ENCODE data around the gene MNAT1.

The MNAT1 gene

DNA sequence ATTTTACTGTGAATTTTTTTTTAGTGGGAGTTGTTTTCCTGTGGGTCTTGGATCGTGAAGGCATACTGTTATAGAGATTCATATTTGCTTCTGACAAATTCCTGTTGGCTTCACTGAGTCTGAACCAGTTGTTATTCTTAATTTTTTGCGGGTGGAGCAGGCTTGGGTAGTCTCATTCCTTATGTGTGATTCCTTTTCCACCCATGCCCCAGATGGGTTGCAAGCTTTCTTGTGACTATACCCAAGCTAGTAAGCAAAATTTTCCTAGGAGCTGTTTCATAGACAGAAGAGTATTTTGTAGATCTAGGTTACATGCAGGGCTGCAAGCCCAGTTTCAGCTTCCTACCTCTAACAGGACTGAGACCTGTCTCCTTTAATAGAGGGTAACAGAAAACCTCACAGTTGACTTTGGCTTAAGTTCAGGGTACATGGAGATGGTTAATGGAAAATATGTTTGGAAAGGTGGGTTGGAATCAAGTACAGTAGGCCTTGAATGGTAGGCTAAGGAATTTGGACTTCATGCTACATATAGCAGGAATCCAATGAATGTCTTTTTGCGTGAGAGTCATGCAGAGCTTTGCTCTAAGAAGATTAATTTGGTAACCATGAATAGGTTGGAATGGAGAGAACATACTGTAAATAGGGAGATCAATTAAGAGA lies 217.3 kb downstream of the MNAT1 start:
- Histone ChIP-seq H3K4me3 (ENCODE audit: low read depth, low read length) (no peak overlapping the region), H3K36me3 (ENCODE audit: control insufficient read depth, insufficient read depth, low read length) (no peaks in the 10 kb centered on the region), H3K27me3 (ENCODE audit: control insufficient read depth, insufficient read depth, low read length) (no peaks in the 10 kb centered on the region), H3K4me1 (ENCODE audit: control insufficient read depth, insufficient read depth, low read length) (no peaks in the 10 kb centered on the region), H3K9me3 (ENCODE audit: control insufficient read depth, insufficient read depth, low read length) (no peaks in the 10 kb centered on the region), H3K9ac (ENCODE audit: low read depth, low read length) (no peak overlapping the region)

GRCh38 chr14:60956202-60956601 lies 221.6 kb downstream of the MNAT1 start:
- H3K9ac ChIP-seq (ENCODE audit: low read depth, low read length), result no peak overlapping the region
- H3K4me1 ChIP-seq (ENCODE audit: control insufficient read depth, insufficient read depth, low read length), result no peaks in the 10 kb centered on the region
- H3K4me3 ChIP-seq (ENCODE audit: low read depth, low read length), result no peak overlapping the region
- no peaks in the 10 kb centered on the region for H3K27me3 ChIP-seq (ENCODE audit: control insufficient read depth, insufficient read depth, low read length)
- no peaks in the 10 kb centered on the region for H3K36me3 ChIP-seq (ENCODE audit: control insufficient read depth, insufficient read depth, low read length)
- peaks cover 4% of the 10 kb centered on the region for H3K9me3 ChIP-seq (ENCODE audit: control insufficient read depth, insufficient read depth, low read length)

GRCh38 chr14:60956632-60957031 lies 222.1 kb downstream of the MNAT1 start:
- no peaks in the 10 kb centered on the region for H3K36me3 ChIP-seq (ENCODE audit: control insufficient read depth, insufficient read depth, low read length)
- H3K9ac ChIP-seq (ENCODE audit: low read depth, low read length), result no peak overlapping the region
- H3K4me1 ChIP-seq (ENCODE audit: control insufficient read depth, insufficient read depth, low read length), result no peaks in the 10 kb centered on the region
- H3K27me3 ChIP-seq (ENCODE audit: control insufficient read depth, insufficient read depth, low read length), result no peaks in the 10 kb centered on the region
- peaks cover 4% of the 10 kb centered on the region for H3K9me3 ChIP-seq (ENCODE audit: control insufficient read depth, insufficient read depth, low read length)
- H3K4me3 ChIP-seq (ENCODE audit: low read depth, low read length), result no peak overlapping the region

- no peaks in the 10 kb centered on the region for H3K27me3 ChIP-seq (ENCODE audit: control insufficient read depth, insufficient read depth, low read length)
- no peaks in the 10 kb centered on the region for H3K4me1 ChIP-seq (ENCODE audit: control insufficient read depth, insufficient read depth, low read length)
- H3K9me3 ChIP-seq (ENCODE audit: control insufficient read depth, insufficient read depth, low read length), result peaks cover 4% of the 10 kb centered on the region
- no peaks in the 10 kb centered on the region for H3K36me3 ChIP-seq (ENCODE audit: control insufficient read depth, insufficient read depth, low read length)
- no peak overlapping the region for H3K4me3 ChIP-seq (ENCODE audit: low read depth, low read length)
- H3K9ac ChIP-seq (ENCODE audit: low read depth, low read length), result no peak overlapping the region
Measured at GRCh38 chr14:60958146-60958545, 223.6 kb downstream of the MNAT1 start.

DNA sequence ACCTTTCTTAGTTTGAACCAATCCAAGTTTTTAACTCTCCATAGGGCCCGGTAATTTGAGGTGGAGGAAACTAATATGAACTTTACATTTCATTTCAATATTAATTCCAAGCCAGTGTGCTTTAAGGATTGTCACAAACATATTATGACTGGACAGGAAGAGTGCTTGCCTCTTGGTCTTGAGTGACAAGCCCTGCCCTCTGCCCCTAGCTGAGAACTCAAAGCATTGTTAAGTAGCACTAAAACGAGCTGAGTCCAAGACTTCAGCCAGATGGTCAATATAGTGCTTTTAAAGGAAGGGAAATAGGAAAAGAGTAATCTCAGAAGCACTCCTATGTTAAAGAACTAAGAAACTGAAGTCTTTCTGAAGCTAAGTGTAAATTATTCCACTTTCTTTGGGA lies 229.2 kb downstream of the MNAT1 start:
- no peaks in the 10 kb centered on the region for H3K4me1 ChIP-seq (ENCODE audit: control insufficient read depth, insufficient read depth, low read length)
- H3K36me3 ChIP-seq (ENCODE audit: control insufficient read depth, insufficient read depth, low read length), result no peaks in the 10 kb centered on the region
- H3K9me3 ChIP-seq (ENCODE audit: control insufficient read depth, insufficient read depth, low read length), result no peaks in the 10 kb centered on the region
- no peak overlapping the region for H3K9ac ChIP-seq (ENCODE audit: low read depth, low read length)
- H3K4me3 ChIP-seq (ENCODE audit: low read depth, low read length), result no peak overlapping the region
- no peaks in the 10 kb centered on the region for H3K27me3 ChIP-seq (ENCODE audit: control insufficient read depth, insufficient read depth, low read length)

GRCh38 chr14:60964904-60965303 lies 230.3 kb downstream of the MNAT1 start:
- Histone ChIP-seq H3K27me3 (ENCODE audit: control insufficient read depth, insufficient read depth, low read length) (no peaks in the 10 kb centered on the region), H3K36me3 (ENCODE audit: control insufficient read depth, insufficient read depth, low read length) (no peaks in the 10 kb centered on the region), H3K4me1 (ENCODE audit: control insufficient read depth, insufficient read depth, low read length) (no peaks in the 10 kb centered on the region), H3K4me3 (ENCODE audit: low read depth, low read length) (no peak overlapping the region), H3K9ac (ENCODE audit: low read depth, low read length) (no peak overlapping the region), H3K9me3 (ENCODE audit: control insufficient read depth, insufficient read depth, low read length) (no peaks in the 10 kb centered on the region)

DNA sequence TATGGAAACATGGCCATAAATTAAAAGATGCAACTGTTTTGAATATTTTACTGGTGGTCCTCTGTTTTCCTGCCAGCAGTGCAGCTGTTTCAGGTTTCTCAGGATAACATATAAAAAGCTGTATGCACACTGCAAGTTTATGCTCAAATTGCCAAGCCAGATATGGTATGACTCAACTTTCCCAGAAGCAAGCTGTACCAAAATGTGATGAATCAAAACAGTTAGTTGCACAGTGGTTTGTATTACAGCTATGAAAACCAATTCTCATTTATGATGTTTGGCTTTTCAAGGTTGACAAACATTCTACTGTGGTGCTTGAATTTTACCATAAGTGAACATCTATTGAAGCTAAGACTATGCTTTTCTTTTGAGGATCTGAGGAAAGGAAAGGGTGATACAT lies 230.8 kb downstream of the MNAT1 start:
- no peak overlapping the region for H3K4me3 ChIP-seq (ENCODE audit: low read depth, low read length)
- no peak overlapping the region for H3K9ac ChIP-seq (ENCODE audit: low read depth, low read length)
- H3K9me3 ChIP-seq (ENCODE audit: control insufficient read depth, insufficient read depth, low read length), result no peaks in the 10 kb centered on the region
- H3K4me1 ChIP-seq (ENCODE audit: control insufficient read depth, insufficient read depth, low read length), result no peaks in the 10 kb centered on the region
- H3K27me3 ChIP-seq (ENCODE audit: control insufficient read depth, insufficient read depth, low read length), result no peaks in the 10 kb centered on the region
- no peaks in the 10 kb centered on the region for H3K36me3 ChIP-seq (ENCODE audit: control insufficient read depth, insufficient read depth, low read length)

DNA sequence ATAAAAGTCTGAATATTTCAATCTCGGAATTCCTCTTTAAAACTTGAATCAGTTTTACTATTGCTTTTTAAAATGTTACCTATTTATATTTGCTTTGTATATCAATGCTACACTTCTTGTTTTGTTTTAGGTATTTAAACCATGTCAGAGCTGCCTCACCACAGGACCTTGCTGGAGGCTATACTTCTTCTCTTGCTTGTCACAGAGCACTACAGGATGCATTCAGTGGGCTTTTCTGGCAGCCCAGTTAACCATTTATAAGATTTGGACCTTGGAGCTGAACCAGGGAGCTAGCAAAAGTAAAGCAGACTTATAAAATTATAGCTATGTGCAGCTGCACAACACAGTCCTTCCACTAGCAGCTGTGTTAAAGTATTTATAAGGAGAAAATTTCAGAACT lies 233.5 kb downstream of the MNAT1 start:
- Histone ChIP-seq H3K36me3 (ENCODE audit: control insufficient read depth, insufficient read depth, low read length) (no peaks in the 10 kb centered on the region), H3K4me1 (ENCODE audit: control insufficient read depth, insufficient read depth, low read length) (no peaks in the 10 kb centered on the region), H3K9ac (ENCODE audit: low read depth, low read length) (no peak overlapping the region), H3K4me3 (ENCODE audit: low read depth, low read length) (no peak overlapping the region), H3K27me3 (ENCODE audit: control insufficient read depth, insufficient read depth, low read length) (no peaks in the 10 kb centered on the region), H3K9me3 (ENCODE audit: control insufficient read depth, insufficient read depth, low read length) (no peaks in the 10 kb centered on the region)

DNA sequence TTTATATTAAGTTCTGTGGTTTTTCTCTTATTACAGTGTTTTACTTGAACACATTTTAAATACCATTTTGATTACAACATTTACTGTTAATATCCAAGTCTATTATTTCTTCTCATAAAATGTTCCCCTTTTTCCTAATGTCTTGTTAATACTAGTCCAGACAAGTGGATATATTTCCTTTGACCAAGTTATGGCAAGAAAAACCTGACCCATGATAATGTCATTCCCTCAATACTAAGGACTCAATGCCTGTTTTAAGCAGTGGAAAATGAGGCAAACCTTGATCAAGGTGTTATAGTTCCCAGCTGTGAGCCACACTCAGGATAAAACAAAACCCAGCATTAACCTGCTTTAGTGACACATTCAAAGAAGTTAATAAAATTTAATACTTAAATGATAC lies 234.1 kb downstream of the MNAT1 start:
- Histone ChIP-seq H3K9ac (ENCODE audit: low read depth, low read length) (no peak overlapping the region), H3K9me3 (ENCODE audit: control insufficient read depth, insufficient read depth, low read length) (no peaks in the 10 kb centered on the region), H3K27me3 (ENCODE audit: control insufficient read depth, insufficient read depth, low read length) (no peaks in the 10 kb centered on the region), H3K4me3 (ENCODE audit: low read depth, low read length) (no peak overlapping the region), H3K36me3 (ENCODE audit: control insufficient read depth, insufficient read depth, low read length) (no peaks in the 10 kb centered on the region), H3K4me1 (ENCODE audit: control insufficient read depth, insufficient read depth, low read length) (no peaks in the 10 kb centered on the region)

DNA sequence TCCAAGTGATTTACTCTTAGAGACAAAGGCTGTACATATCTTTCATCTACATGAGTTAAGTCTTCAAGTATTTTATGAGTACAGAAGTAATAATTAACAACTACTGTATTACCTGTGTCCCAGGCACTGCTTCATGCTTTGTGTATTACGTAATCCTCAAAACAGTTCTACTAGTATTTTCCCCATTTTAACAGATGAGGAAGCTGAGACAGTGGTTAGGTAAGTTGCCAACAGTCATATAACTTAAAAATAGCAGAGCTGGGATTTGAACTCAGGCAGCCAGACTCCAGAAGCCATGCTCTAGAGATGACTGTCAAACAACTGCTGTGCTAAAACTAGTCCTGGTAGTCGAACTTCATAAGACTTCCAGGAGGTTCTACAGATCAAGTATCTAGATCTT lies 235.6 kb downstream of the MNAT1 start:
- Histone ChIP-seq H3K27me3 (ENCODE audit: control insufficient read depth, insufficient read depth, low read length) (no peaks in the 10 kb centered on the region), H3K9me3 (ENCODE audit: control insufficient read depth, insufficient read depth, low read length) (no peaks in the 10 kb centered on the region), H3K9ac (ENCODE audit: low read depth, low read length) (no peak overlapping the region), H3K36me3 (ENCODE audit: control insufficient read depth, insufficient read depth, low read length) (no peaks in the 10 kb centered on the region), H3K4me1 (ENCODE audit: control insufficient read depth, insufficient read depth, low read length) (no peaks in the 10 kb centered on the region), H3K4me3 (ENCODE audit: low read depth, low read length) (no peak overlapping the region)

GRCh38 chr14:60971271-60971670 lies 236.7 kb downstream of the MNAT1 start:
- H3K4me3 ChIP-seq (ENCODE audit: low read depth, low read length), result no peak overlapping the region
- no peaks in the 10 kb centered on the region for H3K27me3 ChIP-seq (ENCODE audit: control insufficient read depth, insufficient read depth, low read length)
- H3K4me1 ChIP-seq (ENCODE audit: control insufficient read depth, insufficient read depth, low read length), result no peaks in the 10 kb centered on the region
- no peaks in the 10 kb centered on the region for H3K36me3 ChIP-seq (ENCODE audit: control insufficient read depth, insufficient read depth, low read length)
- H3K9me3 ChIP-seq (ENCODE audit: control insufficient read depth, insufficient read depth, low read length), result no peaks in the 10 kb centered on the region
- no peak overlapping the region for H3K9ac ChIP-seq (ENCODE audit: low read depth, low read length)

GRCh38 chr14:60972295-60972694 lies 237.7 kb downstream of the MNAT1 start:
- Histone ChIP-seq H3K27me3 (ENCODE audit: control insufficient read depth, insufficient read depth, low read length) (no peaks in the 10 kb centered on the region), H3K9me3 (ENCODE audit: control insufficient read depth, insufficient read depth, low read length) (no peaks in the 10 kb centered on the region), H3K36me3 (ENCODE audit: control insufficient read depth, insufficient read depth, low read length) (no peaks in the 10 kb centered on the region), H3K9ac (ENCODE audit: low read depth, low read length) (no peak overlapping the region), H3K4me1 (ENCODE audit: control insufficient read depth, insufficient read depth, low read length) (no peaks in the 10 kb centered on the region), H3K4me3 (ENCODE audit: low read depth, low read length) (no peak overlapping the region)

Data from iPS-15b (cell line).